HG03571 (cell line): Measurements from ENCODE around the gene ATXN1.

ENCODE experiments used
- ATAC-seq: cut with Tn5 transposase; IDR thresholded peaks from one replicate; pipeline ENCODE4 v1.9.1; 2021; ENCODE audit not compliant: unreplicated experiment

Gene ATXN1

DNA sequence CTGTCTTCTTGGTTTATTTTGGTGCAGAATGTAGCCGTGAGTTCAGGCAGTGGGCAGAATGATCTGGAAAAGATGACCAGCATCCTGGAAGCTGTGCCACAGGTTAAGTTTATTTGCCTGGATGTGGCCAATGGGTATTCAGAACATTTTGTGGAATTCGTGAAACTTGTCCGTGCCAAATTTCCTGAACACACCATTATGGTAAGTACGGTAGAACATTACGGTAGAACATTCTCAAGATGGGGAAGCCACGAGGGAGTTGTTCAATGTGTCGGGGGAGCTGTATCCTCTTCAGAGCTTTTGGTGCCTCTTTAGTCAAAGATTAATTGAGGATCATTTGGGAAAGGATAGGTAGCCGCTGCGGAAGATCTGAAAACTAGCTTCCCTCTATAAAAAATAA lies 506.7 kb downstream of the ATXN1 start:
- no peak for ATAC-seq

DNA sequence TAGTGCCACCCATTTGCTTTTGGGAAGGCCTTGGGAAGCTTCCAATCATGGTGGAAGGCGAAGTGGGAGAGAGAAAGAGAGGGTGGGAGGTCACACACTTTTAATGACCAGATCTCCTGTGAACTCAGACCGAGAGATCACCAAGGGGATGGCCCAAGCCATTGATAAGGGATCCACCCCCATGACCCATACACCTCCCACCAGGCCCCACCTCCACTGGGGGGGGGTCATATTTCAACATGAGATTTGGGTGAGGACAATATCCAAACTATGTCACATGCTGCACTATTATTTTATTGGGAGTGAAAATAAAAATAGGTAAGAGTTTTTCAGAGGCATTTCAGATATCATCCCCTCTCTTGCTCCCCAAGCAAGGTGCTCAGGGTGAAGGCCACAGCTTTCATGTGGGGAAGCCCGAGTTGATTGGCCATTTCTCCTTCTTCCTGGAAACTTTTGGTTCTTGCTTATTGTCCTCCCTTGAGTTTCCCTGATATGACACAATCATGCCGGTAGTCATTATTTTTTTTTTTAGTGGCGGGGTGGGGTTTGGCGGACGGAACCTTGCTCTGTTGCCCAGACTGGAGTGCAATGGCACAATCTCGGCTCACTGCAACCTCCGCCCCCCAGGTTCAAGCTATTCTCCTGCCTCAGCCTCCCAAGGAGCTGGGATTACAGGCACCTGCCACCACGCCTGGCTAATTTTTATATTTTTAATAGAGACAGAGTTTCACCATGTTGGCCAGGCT lies 507.7 kb downstream of the ATXN1 start:
- no peak for ATAC-seq

DNA sequence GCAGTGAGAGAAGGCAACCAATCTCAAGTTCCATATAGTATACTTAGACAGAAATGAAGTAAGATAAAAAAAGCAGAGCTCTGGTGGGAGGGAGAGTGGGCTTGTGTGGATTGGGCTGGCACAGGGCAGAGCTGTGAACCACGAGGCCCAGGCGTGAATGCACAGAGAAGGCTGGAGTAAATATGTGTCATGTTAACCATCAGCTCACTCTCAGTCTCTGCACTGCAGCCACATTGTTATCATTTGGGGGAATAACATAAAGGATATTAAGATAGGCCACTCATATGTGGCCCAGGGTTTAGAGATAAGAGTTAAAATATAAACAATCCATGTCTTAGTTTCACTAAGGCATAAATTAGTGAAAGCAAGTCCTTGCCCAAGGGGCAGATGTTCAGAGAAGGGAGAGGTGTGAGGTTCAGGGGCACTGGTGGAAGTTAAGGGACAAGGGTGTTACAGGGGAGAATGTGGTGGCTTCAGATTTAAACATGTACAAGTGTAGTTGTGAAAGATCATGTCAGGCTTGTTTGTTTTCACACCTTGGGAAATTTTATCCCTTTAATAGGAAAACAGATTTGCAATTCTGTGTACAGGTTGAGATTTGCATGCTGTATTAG lies 508.5 kb downstream of the ATXN1 start:
- no peak for ATAC-seq

DNA sequence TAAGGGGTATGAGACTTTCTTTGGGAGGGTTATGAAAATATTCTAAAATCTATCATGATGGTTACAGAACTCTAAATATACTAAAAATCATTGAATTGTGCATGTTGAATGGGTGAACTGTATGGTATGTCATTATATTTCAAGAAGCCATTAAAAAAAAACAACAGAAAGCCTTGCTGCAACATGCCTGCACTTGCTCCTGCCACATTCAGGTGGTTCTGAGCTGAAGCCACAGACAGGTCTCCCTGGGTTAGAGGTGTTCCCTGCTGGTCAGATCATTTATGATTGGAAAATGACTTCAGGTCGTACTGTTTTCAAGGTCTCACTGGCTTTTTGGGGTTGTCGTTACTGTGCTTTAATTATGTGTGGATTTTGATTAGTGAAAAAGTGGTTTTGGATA lies 509.6 kb downstream of the ATXN1 start:
- ATAC-seq: no peak

DNA sequence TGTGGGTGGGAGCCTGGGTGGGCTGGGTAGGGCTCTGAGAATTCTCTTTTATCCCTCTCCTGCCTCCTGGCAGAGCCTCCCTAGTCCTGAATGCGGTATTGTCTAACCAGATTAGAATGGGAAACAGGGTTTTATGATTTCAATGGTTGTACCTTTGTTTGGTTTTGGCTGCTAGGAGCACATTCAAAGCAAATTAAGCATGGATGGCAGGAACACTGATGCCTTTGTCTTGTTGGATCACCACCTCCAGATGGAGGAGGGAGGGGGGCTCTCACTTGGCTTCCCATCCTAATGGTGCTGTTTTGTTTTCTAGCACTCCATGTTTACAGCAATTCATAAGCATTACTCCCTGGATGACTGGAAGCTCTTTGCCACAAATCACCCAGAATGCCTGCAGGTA lies 511.3 kb downstream of the ATXN1 start:
- ATAC-seq: no peak
